Right atrium auricular region (tissue), 2 donors: Measurements from ENCODE around the gene TRIAP1. TPM values are rescaled to one million over a fixed set of nuclear protein-coding genes. Genes with fewer than 3 reads are reported as not detected.

ENCODE experiments used
- DNase-seq: peaks from one replicate; pipeline ENCODE4 v3.0.0-alpha.2; 2019; ENCODE audit warnings: low spot score
- H3K27ac ChIP-seq, 2 donors: fragments of 200-600 bp; sonication (generic); 1 replicate in 1 of 2; 2 replicates in 1 of 2; pipeline ENCODE4 v1.5.1; 2016 to 2019
- H3K27me3 ChIP-seq, 2 donors: fragments of 200-600 bp; sonication (generic); one replicate each; pipeline versions ENCODE4 v1.5.1 to v1.6.0; 2017 to 2019
- H3K36me3 ChIP-seq: fragments of 200-600 bp; sonication (generic); one replicate; pipeline ENCODE4 v1.5.1; 2016
- H3K4me1 ChIP-seq, 2 donors: fragments of 200-600 bp; sonication (generic); one replicate each; pipeline versions ENCODE4 v1.5.1 to v1.6.0; 2017 to 2019
- H3K4me3 ChIP-seq, 2 donors: fragments of 200-600 bp; sonication (generic); 1 replicate in 1 of 2; 2 replicates in 1 of 2; pipeline ENCODE4 v1.5.1; 2017 to 2019; ENCODE audit warnings: mild to moderate bottlenecking in 1 of 2, moderate library complexity in 1 of 2
- H3K9me3 ChIP-seq, 2 donors: fragments of 200-600 bp; sonication (generic); one replicate each; pipeline ENCODE4 v1.5.1; 2019
- total RNA-seq, 2 donors: library from RNA; depleted of rRNA; stranded (reverse); fragments of >200 nt; gene quantifications; one replicate each; pipeline ENCODE4 v1.1.0, GENCODE V29; 2016
- TF ChIP-seq, protein P1 (sequence below), 2 donors: fragments of 200-600 bp; sonication (generic); IDR thresholded peaks; one replicate each; pipeline ENCODE4 v1.5.1; 2019; ENCODE audit warnings: antibody characterized with exemption in 2 of 2

TRIAP1 gene
- total RNA-seq, 2 donors from 2014 or later: 8.9 to 9.2 TPM

DNA sequence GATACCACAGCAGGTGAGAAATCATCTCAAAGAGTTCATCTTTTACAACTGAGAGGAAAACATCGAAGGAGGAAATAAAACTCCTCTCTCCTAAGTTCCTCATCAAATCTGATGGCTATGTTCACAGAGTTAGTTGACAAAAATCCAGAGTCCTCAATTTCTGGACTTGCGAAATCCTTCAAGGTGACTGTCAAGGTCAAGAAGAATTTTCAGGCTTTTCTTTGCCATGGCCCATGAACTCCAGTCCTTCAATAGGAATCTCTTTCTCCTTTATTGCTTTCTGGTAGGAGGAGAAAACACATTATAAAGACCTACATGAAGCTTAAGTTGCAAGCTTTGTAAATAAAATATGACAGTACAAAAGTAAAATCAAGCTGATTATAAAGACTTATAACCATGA, 1.5 kb downstream of the TRIAP1 start:
- no peaks in the 10 kb centered on the region for H3K27me3 ChIP-seq
- no peak for DNase-seq
- TF ChIP-seq, protein P1, sequence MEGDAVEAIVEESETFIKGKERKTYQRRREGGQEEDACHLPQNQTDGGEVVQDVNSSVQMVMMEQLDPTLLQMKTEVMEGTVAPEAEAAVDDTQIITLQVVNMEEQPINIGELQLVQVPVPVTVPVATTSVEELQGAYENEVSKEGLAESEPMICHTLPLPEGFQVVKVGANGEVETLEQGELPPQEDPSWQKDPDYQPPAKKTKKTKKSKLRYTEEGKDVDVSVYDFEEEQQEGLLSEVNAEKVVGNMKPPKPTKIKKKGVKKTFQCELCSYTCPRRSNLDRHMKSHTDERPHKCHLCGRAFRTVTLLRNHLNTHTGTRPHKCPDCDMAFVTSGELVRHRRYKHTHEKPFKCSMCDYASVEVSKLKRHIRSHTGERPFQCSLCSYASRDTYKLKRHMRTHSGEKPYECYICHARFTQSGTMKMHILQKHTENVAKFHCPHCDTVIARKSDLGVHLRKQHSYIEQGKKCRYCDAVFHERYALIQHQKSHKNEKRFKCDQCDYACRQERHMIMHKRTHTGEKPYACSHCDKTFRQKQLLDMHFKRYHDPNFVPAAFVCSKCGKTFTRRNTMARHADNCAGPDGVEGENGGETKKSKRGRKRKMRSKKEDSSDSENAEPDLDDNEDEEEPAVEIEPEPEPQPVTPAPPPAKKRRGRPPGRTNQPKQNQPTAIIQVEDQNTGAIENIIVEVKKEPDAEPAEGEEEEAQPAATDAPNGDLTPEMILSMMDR (IDR thresholded peaks at IDR 0.05): no peak
- H3K4me3 ChIP-seq: no peak overlapping the region
- H3K36me3 ChIP-seq: peaks cover 42% of the 10 kb centered on the region
- H3K4me1 ChIP-seq: peaks cover 0 to 30% of the 10 kb centered on the region in 2 donors
- no peaks in the 10 kb centered on the region for H3K9me3 ChIP-seq
- H3K27ac ChIP-seq: no peak overlapping the region

DNA sequence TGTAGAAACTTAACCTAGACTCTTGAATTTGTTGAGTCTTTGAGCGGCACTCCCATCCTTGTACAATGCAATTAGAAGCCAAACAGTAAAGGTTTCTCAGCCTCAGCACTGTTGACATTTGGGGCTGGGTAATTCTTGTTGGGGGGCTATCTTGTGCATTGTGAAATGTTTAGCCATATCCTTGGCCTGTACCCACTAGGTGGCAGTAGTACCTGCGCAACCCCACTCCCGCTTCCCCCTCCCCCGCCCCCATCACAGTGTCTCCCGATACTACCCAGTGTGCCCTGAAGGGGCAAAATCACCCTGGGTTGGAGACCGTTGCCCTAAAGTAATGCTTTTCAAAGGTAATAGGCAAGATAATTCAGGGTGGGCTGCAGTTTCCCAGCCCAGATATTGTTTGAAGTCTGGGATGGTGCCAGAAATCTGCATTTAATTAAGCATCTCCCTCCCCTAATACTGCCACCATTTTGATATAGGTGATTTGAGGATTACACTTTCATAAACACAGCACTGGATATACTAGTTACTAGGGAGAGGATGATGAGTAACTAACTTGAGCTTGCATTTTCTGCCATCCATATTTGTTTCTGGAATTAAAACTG, 6.4 kb downstream of the TRIAP1 start:
- no peaks in the 10 kb centered on the region for H3K27me3 ChIP-seq
- no peak for DNase-seq
- H3K27ac ChIP-seq: no peak overlapping the region
- no peaks in the 10 kb centered on the region for H3K9me3 ChIP-seq
- peak overlapping the region in 1 of 2 donors; percentile 73 for H3K4me3 ChIP-seq
- TF ChIP-seq, protein P1 (IDR thresholded peaks at IDR 0.05): peak; percentile 45 to 70
- peaks cover 41% of the 10 kb centered on the region for H3K36me3 ChIP-seq
- peaks cover 0 to 17% of the 10 kb centered on the region in 2 donors for H3K4me1 ChIP-seq

DNA sequence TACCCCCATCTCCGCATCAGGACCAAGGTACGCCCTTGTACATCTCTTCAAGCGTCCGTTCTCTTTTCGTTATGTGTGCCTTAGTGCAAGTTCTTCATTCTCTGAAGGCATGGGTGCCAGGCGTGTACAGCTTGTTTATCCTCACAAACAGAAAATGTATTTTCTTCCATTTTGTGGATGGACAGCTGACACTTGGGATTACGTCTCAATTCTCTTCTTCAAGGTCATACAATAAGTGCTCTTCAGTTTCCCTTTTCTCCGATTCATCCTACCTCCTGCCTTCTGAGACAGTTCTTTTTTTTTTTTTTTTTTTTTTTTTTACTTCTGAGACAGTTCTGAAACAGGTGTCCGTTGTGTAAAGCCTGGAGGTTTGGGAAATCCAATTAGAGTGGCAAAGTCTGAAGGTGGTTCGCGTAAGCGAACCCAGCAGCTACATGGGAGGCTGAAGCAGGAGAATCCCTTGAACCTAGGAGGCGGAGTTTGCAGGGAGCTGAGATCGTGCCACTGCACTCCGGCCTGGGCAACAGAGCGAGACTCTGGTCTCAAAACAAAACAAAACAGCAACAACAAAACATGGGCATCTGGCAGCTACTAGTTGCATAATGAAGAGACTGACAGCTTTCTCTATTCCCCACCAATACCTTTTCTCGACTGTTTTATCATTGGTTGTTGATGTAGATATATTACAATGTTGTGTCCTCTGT, 7.5 kb downstream of the TRIAP1 start:
- DNase-seq: no peak
- H3K4me3 ChIP-seq: peak overlapping the region; percentile 59 to 73
- no peaks in the 10 kb centered on the region for H3K27me3 ChIP-seq
- peaks cover 0 to 17% of the 10 kb centered on the region in 2 donors for H3K4me1 ChIP-seq
- peak overlapping the region; percentile 71 to 88 for H3K27ac ChIP-seq
- H3K9me3 ChIP-seq: no peaks in the 10 kb centered on the region
- H3K36me3 ChIP-seq: peaks cover 30% of the 10 kb centered on the region
- TF ChIP-seq, protein P1 (IDR thresholded peaks at IDR 0.05): no peak

DNA sequence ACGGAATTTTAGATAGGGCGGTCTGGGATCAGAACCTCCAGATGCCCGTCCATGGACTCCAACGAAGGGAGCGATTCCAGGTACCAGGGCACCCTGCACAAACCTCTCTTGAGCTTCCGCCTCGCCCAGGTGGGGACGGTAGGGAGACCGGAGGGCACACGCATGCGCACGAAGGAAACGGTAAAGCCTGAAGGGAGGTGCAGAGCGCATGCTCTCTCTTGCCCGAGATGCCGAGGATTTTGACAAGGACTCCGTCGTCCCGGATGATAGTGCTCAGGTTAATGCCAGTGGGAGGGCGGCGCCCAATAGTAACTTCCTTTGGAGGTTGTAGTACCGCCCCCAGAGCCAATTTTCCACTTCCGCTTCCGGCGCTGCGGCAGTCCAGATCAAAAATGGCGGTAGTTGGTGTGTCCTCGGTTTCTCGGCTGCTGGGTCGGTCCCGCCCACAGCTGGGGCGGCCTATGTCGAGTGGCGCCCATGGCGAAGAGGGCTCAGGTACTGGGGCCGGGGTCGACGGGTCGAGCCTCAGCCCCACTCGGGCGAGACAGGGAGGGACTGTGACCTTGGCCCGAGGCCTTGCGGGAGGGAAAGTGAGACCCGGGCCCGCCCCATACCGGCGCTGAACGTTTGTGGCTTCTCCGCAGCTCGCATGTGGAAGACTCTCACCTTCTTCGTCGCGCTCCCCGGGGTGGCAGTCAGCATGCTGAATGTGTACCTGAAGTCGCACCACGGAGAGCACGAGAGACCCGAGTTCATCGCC, 8.3 kb downstream of the TRIAP1 start, which contains the start of gene COX6A1:
Gene COX6A1 (plus strand): TSS at position 379 of the 760 bp plus-strand sequence. CDS start 14 bp downstream, at position 393.
- DNase-seq: peak; percentile 96
- H3K4me1 ChIP-seq: peaks cover 0 to 17% of the 10 kb centered on the region in 2 donors
- H3K27me3 ChIP-seq: no peaks in the 10 kb centered on the region
- TF ChIP-seq, protein P1 (IDR thresholded peaks at IDR 0.05): peak in 1 of 2 donors; percentile 16
- peak within 1 kb of the TSS; percentile 59 to 73 for H3K4me3 ChIP-seq
- peaks cover 23% of the 10 kb centered on the region for H3K36me3 ChIP-seq
- H3K27ac ChIP-seq: peak within 1 kb of the TSS; percentile 71 to 88
- no peaks in the 10 kb centered on the region for H3K9me3 ChIP-seq

DNA sequence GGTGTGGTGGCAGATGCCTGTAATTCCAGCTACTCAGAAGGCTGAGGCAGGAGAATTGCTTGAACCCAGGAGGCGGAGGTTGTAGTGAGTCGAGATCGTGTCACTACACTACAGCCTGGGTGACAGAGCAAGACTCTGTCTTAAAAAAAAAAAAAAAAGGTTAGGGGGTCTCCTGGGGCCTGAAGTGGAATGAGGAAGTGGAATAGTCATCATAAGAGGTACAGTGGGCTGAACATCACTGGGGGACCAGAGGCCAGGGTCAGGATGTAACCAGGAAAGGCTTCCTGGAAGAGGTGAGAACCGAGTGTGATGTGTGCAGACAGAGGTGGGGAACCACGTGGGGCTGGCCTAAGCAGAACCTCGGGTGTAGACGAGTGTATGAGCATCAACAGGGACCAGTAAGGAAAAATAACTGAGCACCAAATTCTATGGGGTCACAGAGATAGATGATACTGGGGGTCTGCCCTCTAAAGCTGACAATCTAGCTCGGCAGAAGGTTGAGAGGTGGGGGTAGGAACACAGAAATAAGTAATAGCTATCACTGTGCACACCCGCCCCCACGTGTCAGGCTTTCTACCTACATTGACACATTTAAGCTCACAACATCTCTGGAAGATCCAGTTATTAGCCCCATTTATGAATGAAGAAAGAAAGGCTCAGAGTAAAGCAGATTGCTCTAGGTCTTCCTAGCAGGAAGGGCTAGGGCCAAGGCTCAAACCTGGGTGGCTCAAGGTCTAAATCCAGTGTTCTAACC, 13.2 kb downstream of the TRIAP1 start:
- H3K4me3 ChIP-seq: no peak overlapping the region
- H3K9me3 ChIP-seq: no peaks in the 10 kb centered on the region
- H3K36me3 ChIP-seq: no peaks in the 10 kb centered on the region
- no peaks in the 10 kb centered on the region for H3K27me3 ChIP-seq
- no peak for DNase-seq
- H3K27ac ChIP-seq: no peak overlapping the region
- H3K4me1 ChIP-seq: no peaks in the 10 kb centered on the region
- TF ChIP-seq, protein P1 (IDR thresholded peaks at IDR 0.05): no peak
